OCI-LY7 (cell line): ENCODE measurements around the gene RPA3. TPM values are rescaled to one million over a fixed set of nuclear protein-coding genes. Genes with fewer than 3 reads are reported as not detected.

Source experiments
- BruUV-seq: library from RNA; stranded (reverse); fragments of 400-500 nt; replicated peaks from 2 replicates; lab custom pipeline; 2021; lab: Mats Ljungman, UMichigan
- CTCF ChIA-PET: fragments of 300-600 bp; sonication (Branson Sonifier 250); formaldehyde crosslinking; loops from one replicate; lab custom pipeline; 2022; ENCODE audit warnings: antibody characterized with exemption; ENCODE audit not compliant: unreplicated experiment; lab: Charles Lee
- POLR2A ChIA-PET: fragments of 300-600 bp; sonication (Branson Sonifier 250); formaldehyde crosslinking; loops from one replicate; lab custom pipeline; 2022; ENCODE audit warnings: antibody characterized with exemption; lab: Charles Lee
- DNase-seq: peaks from one replicate; pipeline ENCODE4 v3.0.0-alpha.2; 2015; ENCODE audit warnings: low spot score
- H2AFZ ChIP-seq: fragments of 200-600 bp; sonication (generic), shearing (Covaris generic); 2 replicates; pipeline ENCODE4 v1.6.1; 2014; ENCODE audit warnings: mild to moderate bottlenecking, antibody characterized with exemption, low read length, moderate library complexity
- H3K27ac ChIP-seq: fragments of 200-600 bp; sonication (generic); 2 replicates; pipeline ENCODE4 v1.5.1; 2014; ENCODE audit warnings: mixed run types, low read depth, mild to moderate bottlenecking, moderate library complexity, low read length, inconsistent platforms; ENCODE audit not compliant: poor library complexity, severe bottlenecking
- H3K36me3 ChIP-seq: fragments of 200-600 bp; sonication (generic); 2 replicates; pipeline ENCODE4 v1.6.1; 2014; ENCODE audit warnings: mild to moderate bottlenecking, antibody characterized with exemption, low read length, moderate library complexity, mixed read lengths; ENCODE audit not compliant: insufficient read depth
- H3K4me1 ChIP-seq: fragments of 200-600 bp; sonication (generic); 2 replicates; pipeline ENCODE4 v1.5.1; 2014; ENCODE audit warnings: mild to moderate bottlenecking, low read length; ENCODE audit not compliant: insufficient read depth, poor library complexity, severe bottlenecking
- H3K4me2 ChIP-seq: fragments of 200-600 bp; sonication (generic); 2 replicates; pipeline ENCODE4 v1.6.1; 2014; ENCODE audit warnings: mild to moderate bottlenecking, low read length
- H3K4me3 ChIP-seq: fragments of 200-600 bp; sonication (generic); 2 replicates; pipeline ENCODE4 v1.5.1; 2014; ENCODE audit warnings: mild to moderate bottlenecking, low read depth, low read length; ENCODE audit not compliant: poor library complexity, severe bottlenecking
- H3K79me2 ChIP-seq: fragments of 200-600 bp; sonication (generic); 2 replicates; pipeline ENCODE4 v1.6.1; 2016; ENCODE audit warnings: low read depth, mild to moderate bottlenecking, low read length, moderate library complexity, mixed read lengths; ENCODE audit not compliant: insufficient read depth
- H3K9me2 ChIP-seq: fragments of 200-600 bp; sonication (generic); 2 replicates; pipeline ENCODE4 v1.6.1; 2016; ENCODE audit warnings: mild to moderate bottlenecking, low read length, mixed read lengths; ENCODE audit not compliant: insufficient read depth
- H3K9me3 ChIP-seq: fragments of 200-600 bp; sonication (generic); 2 replicates; pipeline ENCODE4 v1.6.1; 2014; ENCODE audit warnings: mild to moderate bottlenecking, mixed run types, low read length, mixed read lengths
- H4K20me1 ChIP-seq: fragments of 200-600 bp; sonication (generic); 2 replicates; pipeline ENCODE4 v1.6.1; 2014; ENCODE audit warnings: mild to moderate bottlenecking, antibody characterized with exemption, low read length, moderate library complexity, mixed read lengths; ENCODE audit not compliant: insufficient read depth
- EZH2phosphoT487 ChIP-seq: fragments of 200-600 bp; sonication (generic); IDR thresholded peaks from 2 replicates; pipeline ENCODE4 v1.6.1; 2018; ENCODE audit warnings: low read depth, borderline replicate concordance, mild to moderate bottlenecking, mixed run types, antibody characterized with exemption, low read length, moderate library complexity, mixed read lengths
- intact Hi-C: fragments of 100-400 bp; cut with micrococcal nuclease; formaldehyde crosslinking; loops from one replicate; pipeline ENCODE4 v1.10.0; 2022; ENCODE audit not compliant: unreplicated experiment
- total RNA-seq, 2 experiments: library from RNA; depleted of rRNA in 1 of 2; stranded (reverse); fragments of >200 nt in 1 of 2; shearing (Covaris generic) in 1 of 2; gene quantifications; 2 replicates each; pipeline ENCODE4 v1.2.3, GENCODE V29; 2014 to 2022
- TF ChIP-seq, protein P1 (sequence below): fragments of 200-600 bp; sonication (generic); conservative IDR thresholded peaks from 2 replicates; pipeline ENCODE4 v1.5.1; 2014; ENCODE audit warnings: mild to moderate bottlenecking, antibody characterized with exemption, low read length, moderate library complexity, mixed read lengths

RPA3 gene
- total RNA-seq, 2 experiments from 2014 or later = 66.3 to 111 TPM

DNA sequence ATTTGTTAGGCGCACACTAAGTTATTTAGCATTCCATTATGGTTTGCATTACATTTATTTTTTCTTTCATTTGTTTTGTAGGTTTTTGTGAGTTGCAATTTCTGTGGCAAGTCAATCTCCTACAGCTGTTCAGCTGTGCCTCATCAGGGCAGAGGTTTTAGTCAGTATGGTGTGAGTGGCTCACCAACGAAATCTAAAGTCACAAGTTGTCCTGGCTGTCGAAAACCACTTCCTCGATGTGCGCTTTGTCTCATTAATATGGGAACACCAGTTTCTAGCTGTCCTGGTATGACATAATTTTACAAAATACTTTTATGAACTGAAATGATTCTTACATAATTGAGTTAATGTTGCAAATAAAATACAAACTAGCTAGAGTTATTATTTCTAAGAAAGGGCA is 122.2 kb downstream of the RPA3 start:
- POLR2A ChIA-PET = interaction anchor here (0.6 to 1.3 kb wide), 4 partner anchors 10 to 1954 kb away, joined by 3 to 4 read pairs (median 3); no protein-coding TSS in a partner anchor
- intact Hi-C loops = loop anchor here (5.0 kb wide), 2 partner anchors 166 to 701 kb away; no protein-coding TSS in a partner anchor

GRCh38 chr7:7595451-7595850 is 123.0 kb downstream of the RPA3 start:
- Histone ChIP-seq H3K9me2 (no peaks in the 10 kb centered on the region), H3K4me3 (no peak overlapping the region), H3K4me2 (no peak overlapping the region), H3K36me3 (peaks cover 31% of the 10 kb centered on the region), H3K27ac (no peak overlapping the region), H2AFZ (no peak overlapping the region), H3K4me1 (no peaks in the 10 kb centered on the region), H3K9me3 (no peaks in the 10 kb centered on the region), H4K20me1 (no peaks in the 10 kb centered on the region), H3K79me2 (no peaks in the 10 kb centered on the region)
- intact Hi-C loops = loop anchor here (2.0 to 5.0 kb wide), 3 partner anchors 167 to 702 kb away; no protein-coding TSS in a partner anchor
- CTCF ChIA-PET = no interaction called here
- POLR2A ChIA-PET = interaction anchor here (0.8 to 1.3 kb wide), 5 partner anchors 16 to 378 kb away, joined by 3 to 6 read pairs (median 6); no protein-coding TSS in a partner anchor
- DNase-seq = peak; percentile 55
- TF ChIP-seq EZH2phosphoT487 = no peak
- TF ChIP-seq, protein P1, sequence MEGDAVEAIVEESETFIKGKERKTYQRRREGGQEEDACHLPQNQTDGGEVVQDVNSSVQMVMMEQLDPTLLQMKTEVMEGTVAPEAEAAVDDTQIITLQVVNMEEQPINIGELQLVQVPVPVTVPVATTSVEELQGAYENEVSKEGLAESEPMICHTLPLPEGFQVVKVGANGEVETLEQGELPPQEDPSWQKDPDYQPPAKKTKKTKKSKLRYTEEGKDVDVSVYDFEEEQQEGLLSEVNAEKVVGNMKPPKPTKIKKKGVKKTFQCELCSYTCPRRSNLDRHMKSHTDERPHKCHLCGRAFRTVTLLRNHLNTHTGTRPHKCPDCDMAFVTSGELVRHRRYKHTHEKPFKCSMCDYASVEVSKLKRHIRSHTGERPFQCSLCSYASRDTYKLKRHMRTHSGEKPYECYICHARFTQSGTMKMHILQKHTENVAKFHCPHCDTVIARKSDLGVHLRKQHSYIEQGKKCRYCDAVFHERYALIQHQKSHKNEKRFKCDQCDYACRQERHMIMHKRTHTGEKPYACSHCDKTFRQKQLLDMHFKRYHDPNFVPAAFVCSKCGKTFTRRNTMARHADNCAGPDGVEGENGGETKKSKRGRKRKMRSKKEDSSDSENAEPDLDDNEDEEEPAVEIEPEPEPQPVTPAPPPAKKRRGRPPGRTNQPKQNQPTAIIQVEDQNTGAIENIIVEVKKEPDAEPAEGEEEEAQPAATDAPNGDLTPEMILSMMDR = peak; percentile 80
- BruUV-seq = no TSS peak

More for the DNA sequence above, 122.2 kb downstream of the RPA3 start:
- Histone ChIP-seq H3K79me2 (no peaks in the 10 kb centered on the region), H3K27ac (no peak overlapping the region), H3K4me1 (no peaks in the 10 kb centered on the region), H2AFZ (no peak overlapping the region), H3K4me2 (no peak overlapping the region), H3K4me3 (no peak overlapping the region), H3K9me2 (no peaks in the 10 kb centered on the region), H3K9me3 (no peaks in the 10 kb centered on the region), H3K36me3 (peaks cover 29% of the 10 kb centered on the region), H4K20me1 (no peaks in the 10 kb centered on the region)
- CTCF ChIA-PET = no interaction called here
- no peak for DNase-seq
- TF ChIP-seq EZH2phosphoT487 = no peak
- TF ChIP-seq, protein P1 = no peak
- BruUV-seq = no TSS peak

Other genes with a start within 250 kb of the RPA3 start
- 0.33 TPM in 1 of 2 replicates, not detected in the other for gene COL28A1, start 182.7 kb downstream of the RPA3 start, total RNA-seq (2014; rRNA removed; shearing (Covaris generic))
- 0.28 TPM in 1 of 2 replicates, not detected in the other for gene COL28A1, start 182.7 kb downstream of the RPA3 start, total RNA-seq (2022)
- 18.9 and 24.9 TPM in 2 replicates for gene MIOS, start 151.7 kb downstream of the RPA3 start, total RNA-seq (2014; rRNA removed; shearing (Covaris generic))
- 20.1 and 25.8 TPM in 2 replicates for gene MIOS, start 151.7 kb downstream of the RPA3 start, total RNA-seq (2022)
- gene UMAD1, start 77.9 kb downstream of the RPA3 start, total RNA-seq (2014; rRNA removed; shearing (Covaris generic)) = 8.7 and 14.2 TPM in 2 replicates
- gene UMAD1, start 77.9 kb downstream of the RPA3 start, total RNA-seq (2022) = 14.5 and 15.2 TPM in 2 replicates